Heart left ventricle (tissue), 13 donors: ENCODE results near the gene MYCBP2.

Source experiments
- POLR2A ChIP-seq, 2 donors: fragments of 450-650 bp; IDR thresholded peaks; one replicate each; pipeline ENCODE4 v1.6.1; 2017; ENCODE audit warnings: antibody characterized with exemption in 2 of 2, mild to moderate bottlenecking in 2 of 2, moderate library complexity in 2 of 2
- TF ChIP-seq, protein P1 (sequence below), 12 donors: fragments of 200-600 bp; sonication (generic) in 4 of 12; IDR thresholded peaks; one replicate each; pipeline versions ENCODE4 v1.5.0 to v1.8.0; 2018 to 2022; ENCODE audit warnings: antibody characterized with exemption in 12 of 12, mild to moderate bottlenecking in 5 of 12
- donor health status: ischemic (EF 13 %, LVEDD 7.1; RV severe dilation, severe dysfunction).
- donor health status: DM: no; HTN: yes; CAD: no.
- donor health status: DM: no; HTN: no; CAD: no.
- donor health status: ischemic (EF 25% LVEDD 6.9; RV normal size, moderate dysfunction).
- donor health status: ischemic (EF 25% LVEDD 5.7; RV mildly dilated, moderate dysfunction).
- donor health status: ischemic (EF 35%, LVEDD 5.7; RV mildly dilated, moderate dysfunction).
- donor health status: nonischemic (EF 11% LVEDD 7.7; RV severe dilation, severe dysfunction).
- donor health status: DM: yes; HTN: yes; CAD: no.
- donor health status: PGD.
- donor health status: ischemic (EF 29% LVEDD 5.4; RV normal size, mild dysfunction).
- donor health status: nonischemic (EF 23%, LVEDD 6.1; RV moderate dilation, normal function).

DNA sequence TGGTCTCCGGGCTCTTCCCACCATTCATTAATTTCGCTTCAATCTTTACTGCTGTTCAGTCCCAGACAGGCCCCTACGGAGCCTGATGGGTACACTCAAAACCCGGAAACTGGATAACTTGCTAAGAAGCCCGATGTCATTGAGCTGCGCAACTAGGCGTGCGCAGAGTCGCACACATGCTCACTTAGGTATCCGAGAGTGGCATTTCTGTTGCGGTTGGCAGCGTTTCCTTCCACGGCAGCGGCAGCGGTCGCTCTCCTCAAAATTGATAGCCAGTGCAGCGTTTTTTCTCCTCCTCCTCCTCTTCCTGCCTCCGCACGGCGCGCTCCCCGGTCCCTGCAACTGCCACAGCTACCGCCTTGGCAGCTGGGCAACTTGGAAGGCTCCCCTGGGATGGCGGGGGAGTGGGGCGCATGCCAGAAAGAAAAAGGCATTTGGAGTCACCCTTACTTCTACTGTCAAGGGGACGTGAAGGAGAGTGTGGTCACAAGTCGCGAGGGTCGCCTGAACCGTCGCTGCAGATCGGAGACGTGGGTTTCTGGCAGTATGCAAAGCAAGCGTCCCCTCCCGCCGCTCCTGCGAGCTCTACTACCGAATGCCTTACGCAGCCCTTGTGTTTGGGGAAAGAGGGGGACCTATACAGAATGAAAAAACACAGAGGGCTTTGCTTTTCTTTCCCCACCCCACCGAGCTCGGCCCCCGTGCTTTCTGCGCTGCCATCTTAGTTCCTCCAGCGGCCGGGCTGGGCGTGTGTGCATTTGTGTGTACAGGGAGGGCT is 2.4 kb upstream of the MYCBP2 start:
- TF ChIP-seq, protein P1, sequence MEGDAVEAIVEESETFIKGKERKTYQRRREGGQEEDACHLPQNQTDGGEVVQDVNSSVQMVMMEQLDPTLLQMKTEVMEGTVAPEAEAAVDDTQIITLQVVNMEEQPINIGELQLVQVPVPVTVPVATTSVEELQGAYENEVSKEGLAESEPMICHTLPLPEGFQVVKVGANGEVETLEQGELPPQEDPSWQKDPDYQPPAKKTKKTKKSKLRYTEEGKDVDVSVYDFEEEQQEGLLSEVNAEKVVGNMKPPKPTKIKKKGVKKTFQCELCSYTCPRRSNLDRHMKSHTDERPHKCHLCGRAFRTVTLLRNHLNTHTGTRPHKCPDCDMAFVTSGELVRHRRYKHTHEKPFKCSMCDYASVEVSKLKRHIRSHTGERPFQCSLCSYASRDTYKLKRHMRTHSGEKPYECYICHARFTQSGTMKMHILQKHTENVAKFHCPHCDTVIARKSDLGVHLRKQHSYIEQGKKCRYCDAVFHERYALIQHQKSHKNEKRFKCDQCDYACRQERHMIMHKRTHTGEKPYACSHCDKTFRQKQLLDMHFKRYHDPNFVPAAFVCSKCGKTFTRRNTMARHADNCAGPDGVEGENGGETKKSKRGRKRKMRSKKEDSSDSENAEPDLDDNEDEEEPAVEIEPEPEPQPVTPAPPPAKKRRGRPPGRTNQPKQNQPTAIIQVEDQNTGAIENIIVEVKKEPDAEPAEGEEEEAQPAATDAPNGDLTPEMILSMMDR (IDR thresholded peaks at IDR 0.05): no peak
- TF ChIP-seq POLR2A (IDR thresholded peaks at IDR 0.05): no peak
